ENCODE results near the gene SAMD4A. TPM values are rescaled to one million over a fixed set of nuclear protein-coding genes. Genes with fewer than 3 reads are reported as not detected.

The SAMD4A gene
- total and polyA plus RNA-seq, 2 donors (not counting 1 experiment from before 2014, with no cell fraction given), result 9.3 to 39.8 TPM

DNA sequence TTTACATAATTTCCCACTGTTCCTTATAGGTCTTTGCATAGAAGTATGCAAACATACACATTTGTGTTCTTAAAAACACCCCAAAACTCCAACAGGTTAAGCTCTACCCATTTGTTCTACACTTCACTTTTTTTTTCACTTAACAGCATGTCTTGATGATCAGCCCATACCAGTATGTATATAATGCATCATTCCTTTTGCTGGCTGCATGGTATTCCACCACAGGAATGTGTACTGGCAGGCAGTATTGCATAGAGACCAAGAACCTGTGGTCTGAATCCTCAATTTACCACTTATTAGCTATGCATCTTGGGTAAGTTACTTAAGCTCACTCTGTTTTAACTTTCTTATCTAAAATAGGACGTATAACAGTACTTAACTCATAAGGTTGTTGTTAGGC lies 65.5 kb downstream of the SAMD4A start:
- DNase-seq (ENCODE audit: low read depth in 2 of 2), result no peak
- H3K9me3 ChIP-seq (ENCODE audit: control insufficient read depth, insufficient read depth, low read depth, low read length), result no peaks in the 10 kb centered on the region
- H2AFZ ChIP-seq (ENCODE audit: low read length), result no peak overlapping the region
- H3K27me3 ChIP-seq (ENCODE audit: control insufficient read depth, insufficient read depth, low read length), result no peaks in the 10 kb centered on the region
- H3K4me2 ChIP-seq (ENCODE audit: extremely low read depth, insufficient read depth, low read length), result no peak overlapping the region
- no peaks in the 10 kb centered on the region for H3K36me3 ChIP-seq (ENCODE audit: control insufficient read depth, insufficient read depth, low read length)
- TF ChIP-seq EZH2 (IDR thresholded peaks at IDR 0.05; ENCODE audit: low read length, missing control alignments) (no peak), CTCF (conservative IDR thresholded peaks at IDR 0.05 in 1 of 2, IDR thresholded peaks at IDR 0.05 in 1 of 2; ENCODE audit: low read depth in 1 of 2, low read length in 2 of 2) (no peak)
- H4K20me1 ChIP-seq (ENCODE audit: control insufficient read depth, extremely low read depth, insufficient read depth, low read length), result no peaks in the 10 kb centered on the region
- no peak overlapping the region for H3K27ac ChIP-seq (ENCODE audit: insufficient read depth, low read length)
- no peak overlapping the region for H3K4me3 ChIP-seq (replicated peaks in 1 of 4; ENCODE audit: control extremely low read depth in 1 of 4, insufficient read depth in 1 of 4, low read depth in 3 of 4, low read length in 4 of 4)
- no peak overlapping the region for H3K9ac ChIP-seq (ENCODE audit: insufficient read depth, low read length)
- peaks cover 80% of the 10 kb centered on the region for H3K79me2 ChIP-seq (ENCODE audit: control insufficient read depth, insufficient read depth, low read length)
- H3K4me1 ChIP-seq (ENCODE audit: control insufficient read depth, extremely low read depth, insufficient read depth, low read length), result peaks cover 13% of the 10 kb centered on the region

DNA sequence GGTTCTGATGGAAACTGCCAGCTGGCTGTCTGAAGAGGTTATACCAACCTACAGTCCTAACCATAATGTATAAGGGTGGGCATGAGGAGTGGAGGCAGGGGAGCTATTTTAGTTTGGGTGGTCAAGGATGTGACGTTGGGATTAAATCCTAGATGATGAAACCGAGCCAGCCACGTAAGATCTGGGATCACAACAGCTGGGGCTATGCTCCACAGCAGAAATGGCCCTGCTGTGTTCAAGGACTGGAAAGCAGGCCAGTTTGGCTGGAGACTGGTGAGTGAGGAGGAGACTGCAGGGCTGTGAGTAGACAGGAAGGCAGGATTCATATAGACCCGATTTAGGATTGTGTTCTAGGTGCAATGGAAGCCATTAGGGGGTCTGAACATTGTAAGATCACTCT lies 66.1 kb downstream of the SAMD4A start:
- Histone ChIP-seq H3K9me3 (ENCODE audit: control insufficient read depth, insufficient read depth, low read depth, low read length) (no peaks in the 10 kb centered on the region), H3K27me3 (ENCODE audit: control insufficient read depth, insufficient read depth, low read length) (no peaks in the 10 kb centered on the region), H3K27ac (ENCODE audit: insufficient read depth, low read length) (no peak overlapping the region), H3K36me3 (ENCODE audit: control insufficient read depth, insufficient read depth, low read length) (no peaks in the 10 kb centered on the region), H3K9ac (ENCODE audit: insufficient read depth, low read length) (no peak overlapping the region), H3K4me3 (replicated peaks in 1 of 4; ENCODE audit: control extremely low read depth in 1 of 4, insufficient read depth in 1 of 4, low read depth in 3 of 4, low read length in 4 of 4) (no peak overlapping the region), H3K79me2 (ENCODE audit: control insufficient read depth, insufficient read depth, low read length) (peaks cover 80% of the 10 kb centered on the region), H3K4me2 (ENCODE audit: extremely low read depth, insufficient read depth, low read length) (no peak overlapping the region), H4K20me1 (ENCODE audit: control insufficient read depth, extremely low read depth, insufficient read depth, low read length) (no peaks in the 10 kb centered on the region), H3K4me1 (ENCODE audit: control insufficient read depth, extremely low read depth, insufficient read depth, low read length) (peaks cover 12% of the 10 kb centered on the region), H2AFZ (ENCODE audit: low read length) (no peak overlapping the region)
- no peak for TF ChIP-seq CTCF (conservative IDR thresholded peaks at IDR 0.05 in 1 of 2, IDR thresholded peaks at IDR 0.05 in 1 of 2; ENCODE audit: low read depth in 1 of 2, low read length in 2 of 2)
- no peak for TF ChIP-seq EZH2 (IDR thresholded peaks at IDR 0.05; ENCODE audit: low read length, missing control alignments)
- no peak for DNase-seq (ENCODE audit: low read depth in 2 of 2)

DNA sequence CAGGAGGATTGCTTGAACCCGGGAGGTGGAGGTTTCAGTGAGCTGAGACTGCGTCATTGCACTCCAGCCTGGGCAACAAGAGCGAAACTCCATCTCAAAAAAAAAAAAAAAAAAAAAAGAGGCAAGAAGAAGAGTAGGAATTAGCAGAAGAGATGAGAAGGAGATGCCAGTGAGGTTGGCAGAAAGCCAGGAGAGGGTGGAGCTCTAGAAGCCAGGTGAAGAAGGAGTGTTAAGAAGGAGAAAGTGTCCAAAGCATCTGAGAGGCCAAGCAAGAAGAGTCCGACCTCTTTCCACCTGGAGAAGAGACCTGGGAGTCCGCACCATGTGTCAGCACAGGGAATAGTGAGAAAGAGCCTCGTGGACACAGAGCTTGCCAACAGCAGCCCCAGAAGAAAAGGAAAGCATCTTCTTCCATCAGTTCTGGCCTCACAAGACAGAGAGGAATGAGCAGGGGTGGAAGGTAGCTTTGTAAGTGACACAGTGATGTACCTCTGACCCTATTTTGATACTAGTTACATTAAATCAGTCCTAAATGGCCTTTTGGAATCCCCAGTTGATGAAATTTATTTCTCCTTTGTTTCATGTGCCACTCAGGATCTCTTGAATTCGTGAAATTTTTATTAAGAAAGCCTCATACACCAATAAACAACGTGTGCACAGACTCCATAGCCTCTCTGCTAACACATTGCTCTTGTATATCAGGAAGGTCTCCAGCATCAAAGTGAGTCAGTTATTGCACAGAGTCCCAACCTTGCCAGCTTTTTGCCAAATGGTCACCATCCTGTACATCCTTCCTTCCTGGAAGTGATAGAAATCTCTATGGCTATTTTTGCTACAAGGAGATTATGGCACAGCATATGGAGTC lies 70.6 kb downstream of the SAMD4A start:
- peak in 1 of 2 donors; percentile 59 for DNase-seq (ENCODE audit: low read depth in 2 of 2)
- Histone ChIP-seq H3K9me3 (ENCODE audit: control insufficient read depth, insufficient read depth, low read depth, low read length) (no peaks in the 10 kb centered on the region), H3K27me3 (ENCODE audit: control insufficient read depth, insufficient read depth, low read length) (no peaks in the 10 kb centered on the region), H3K79me2 (ENCODE audit: control insufficient read depth, insufficient read depth, low read length) (peaks cover 78% of the 10 kb centered on the region), H3K27ac (ENCODE audit: insufficient read depth, low read length) (peak overlapping the region; percentile 43), H4K20me1 (ENCODE audit: control insufficient read depth, extremely low read depth, insufficient read depth, low read length) (no peaks in the 10 kb centered on the region), H2AFZ (ENCODE audit: low read length) (no peak overlapping the region), H3K36me3 (ENCODE audit: control insufficient read depth, insufficient read depth, low read length) (peaks cover 3% of the 10 kb centered on the region), H3K4me3 (replicated peaks in 1 of 4; ENCODE audit: control extremely low read depth in 1 of 4, insufficient read depth in 1 of 4, low read depth in 3 of 4, low read length in 4 of 4) (no peak overlapping the region), H3K9ac (ENCODE audit: insufficient read depth, low read length) (no peak overlapping the region), H3K4me1 (ENCODE audit: control insufficient read depth, extremely low read depth, insufficient read depth, low read length) (peaks cover 10% of the 10 kb centered on the region), H3K4me2 (ENCODE audit: extremely low read depth, insufficient read depth, low read length) (peak overlapping the region; percentile 4)
- TF ChIP-seq EZH2 (IDR thresholded peaks at IDR 0.05; ENCODE audit: low read length, missing control alignments), result no peak
- TF ChIP-seq CTCF (conservative IDR thresholded peaks at IDR 0.05 in 1 of 2, IDR thresholded peaks at IDR 0.05 in 1 of 2; ENCODE audit: low read depth in 1 of 2, low read length in 2 of 2), result no peak

All from fibroblast of lung (primary cell).